Right hindlimb (tissue), 1 donor: Measurements from ENCODE around the gene SLC7A4.
"Not testable (repeated sequence)": the region's sequence is repeated elsewhere in the genome, so short reads cannot be mapped to it uniquely, and the experiment has no call there.

Experiments used
- DNase-seq: peaks from one replicate; pipeline ENCODE4 v3.0.0-alpha.2; 2018

Gene SLC7A4

DNA sequence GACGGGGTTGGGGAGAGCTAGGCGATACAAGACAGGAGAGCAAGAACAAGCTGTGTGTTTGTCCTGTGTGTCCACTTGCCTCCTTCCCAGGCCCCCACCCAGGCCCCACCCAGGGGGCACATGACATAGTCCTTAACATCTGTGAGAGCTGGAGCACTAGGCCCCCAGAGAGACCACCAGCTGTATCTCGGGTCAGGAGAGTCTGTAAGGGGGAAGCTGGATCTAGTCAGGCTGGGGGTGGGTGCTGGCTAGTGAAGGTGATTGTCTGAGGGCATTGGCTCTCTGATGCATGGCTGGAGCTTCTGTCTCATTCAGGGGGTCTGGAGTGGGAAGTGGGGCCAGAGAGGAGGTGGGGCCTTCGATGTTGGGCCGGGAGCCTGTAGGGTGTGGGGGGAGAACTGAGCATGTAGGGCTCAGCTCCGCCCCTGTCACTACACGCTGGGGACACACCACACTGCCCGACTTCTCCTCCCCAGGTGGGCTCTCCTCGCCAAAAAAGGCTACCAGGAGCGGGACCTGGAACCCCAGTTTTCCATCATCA, 16.8 kb downstream of the SLC7A4 start:
- no peak for DNase-seq

DNA sequence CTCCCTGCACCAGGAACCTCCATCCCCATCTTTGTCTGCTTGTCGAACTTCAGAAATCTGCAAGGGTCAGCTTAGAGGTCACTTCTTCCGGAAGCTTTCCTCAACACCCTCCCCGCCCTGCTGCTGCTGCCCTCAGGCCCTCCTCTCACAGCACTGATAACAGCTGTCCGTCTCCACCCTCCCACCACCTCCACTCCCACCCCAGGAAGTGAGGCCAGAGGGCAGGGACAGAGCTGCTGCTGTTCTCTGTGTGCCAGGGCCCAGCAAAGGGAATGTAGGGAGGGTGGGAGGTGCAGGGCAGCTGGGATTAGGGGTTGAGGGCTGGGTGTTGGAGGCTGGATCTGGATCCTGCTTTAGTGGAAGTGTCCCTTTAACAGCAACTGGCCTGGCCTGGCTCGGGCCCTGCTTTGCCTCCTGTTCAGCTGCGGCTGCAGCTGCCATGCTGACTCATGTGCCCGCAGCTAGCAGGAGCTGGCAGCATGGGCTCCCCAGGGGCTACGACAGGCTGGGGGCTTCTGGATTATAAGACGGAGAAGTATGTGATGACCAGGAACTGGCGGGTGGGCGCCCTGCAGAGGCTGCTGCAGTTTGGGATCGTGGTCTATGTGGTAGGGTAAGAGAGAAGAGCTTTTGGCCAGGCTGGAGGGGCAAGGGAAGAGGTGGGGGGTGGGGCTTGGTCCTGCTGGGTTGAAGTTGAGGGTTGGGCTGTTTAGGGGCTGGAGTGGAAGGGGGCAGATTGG, 17.5 kb downstream of the SLC7A4 start, which contains the start of gene P2RX6:
Gene P2RX6, plus strand, starts transcription at position 440 of the 740 bp plus-strand sequence. Its CDS starts 10 bp downstream, at position 450.
- DNase-seq, result peak; percentile 89

DNA sequence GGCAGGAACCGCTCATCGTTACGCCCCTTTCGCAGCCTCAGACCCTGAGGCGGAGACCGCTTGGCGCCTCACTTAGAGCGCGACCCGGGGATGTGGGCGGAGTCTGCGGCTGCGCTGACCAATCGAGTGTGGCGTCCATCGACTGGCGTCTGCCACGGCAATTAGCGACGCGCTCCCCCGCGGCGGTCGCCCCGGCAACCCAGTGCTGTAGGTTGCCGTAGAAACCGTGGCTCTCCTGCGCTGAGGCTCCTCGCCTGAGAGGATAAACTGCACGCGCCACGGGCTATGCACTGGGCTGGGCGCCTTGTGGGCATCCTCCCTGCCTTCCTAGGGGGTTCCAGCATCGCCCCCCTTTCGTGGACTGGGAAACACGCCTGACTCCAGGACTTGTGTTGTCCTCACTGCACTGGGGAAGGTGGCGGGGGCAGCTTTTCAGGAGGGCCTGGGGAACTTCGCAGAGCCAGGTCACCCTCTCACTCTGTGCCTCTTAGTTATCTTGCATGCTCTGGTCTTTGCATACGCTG, 18.1 kb downstream of the SLC7A4 start:
- peak; percentile 95 for DNase-seq

DNA sequence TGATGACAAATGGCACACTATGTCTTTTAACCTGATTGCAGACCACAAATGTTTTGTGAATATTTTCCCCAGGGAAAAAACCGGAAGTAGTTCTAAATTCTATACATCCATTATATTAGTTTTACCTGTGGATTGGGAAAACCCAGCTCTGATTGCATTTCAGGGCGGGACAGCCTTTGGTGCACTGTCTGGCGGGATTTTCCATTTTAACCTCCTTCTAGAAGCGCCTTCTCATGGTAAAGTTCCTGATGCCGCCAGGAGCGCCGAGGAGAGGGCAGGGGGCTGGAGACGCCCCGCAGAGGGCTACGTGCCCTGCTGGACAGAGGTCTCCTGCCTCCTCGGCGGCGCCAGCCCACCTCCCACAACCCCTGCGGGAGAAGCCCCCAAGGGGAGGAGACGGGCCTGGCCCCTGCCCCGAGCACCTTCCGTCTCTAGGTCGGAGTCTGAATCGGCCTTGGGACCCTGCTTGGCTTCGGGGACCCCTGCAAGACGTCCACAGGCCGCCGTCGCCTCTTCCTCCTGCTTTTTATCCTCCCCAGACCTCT, 18.6 kb downstream of the SLC7A4 start:
- DNase-seq, result no peak

DNA sequence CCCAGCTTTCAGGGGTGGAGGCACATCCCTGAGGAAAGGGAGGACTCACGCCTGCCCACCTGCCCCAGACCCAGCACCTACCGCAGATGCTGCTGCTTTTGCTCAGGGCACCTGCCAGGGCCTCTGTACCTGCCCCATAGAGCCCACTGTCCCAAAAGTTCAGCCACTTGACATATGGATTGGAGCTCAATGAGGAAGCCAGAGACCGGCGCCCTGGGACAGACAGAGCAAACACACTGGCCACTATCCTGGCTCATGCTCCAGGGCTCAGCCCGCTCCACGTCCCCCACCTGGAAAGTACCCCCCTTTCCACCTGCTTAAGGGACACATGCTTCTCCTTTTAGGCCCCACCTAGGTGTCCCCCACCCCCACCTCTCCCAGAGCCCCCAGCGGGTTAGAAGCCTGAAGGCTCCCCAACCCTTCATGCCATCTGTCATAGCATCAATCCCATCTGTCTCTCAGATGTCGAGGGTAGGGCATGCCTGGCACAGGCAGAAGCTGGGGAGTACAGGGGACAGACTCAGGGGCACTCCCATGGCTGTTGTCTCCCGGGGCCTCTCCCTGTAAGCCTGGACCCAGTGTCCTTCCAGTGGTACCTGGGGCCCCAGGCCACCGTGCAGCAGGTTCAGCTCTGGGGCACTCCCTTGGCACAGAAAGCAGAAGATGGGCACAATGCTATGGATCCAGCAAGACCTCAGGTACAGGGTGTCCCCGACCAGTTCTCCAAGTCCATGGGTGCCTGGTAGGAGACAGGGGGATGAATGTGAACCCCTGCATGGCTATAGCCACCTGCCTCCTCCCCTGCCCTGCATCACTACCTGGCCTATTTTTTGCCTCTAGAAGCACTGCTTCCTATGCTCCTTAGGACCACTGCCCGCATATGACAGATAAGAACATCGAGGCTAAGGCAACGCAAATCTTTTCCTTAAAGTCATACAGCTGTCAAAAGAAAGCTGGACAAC, 19.6 kb downstream of the SLC7A4 start:
- DNase-seq, result no peak

DNA sequence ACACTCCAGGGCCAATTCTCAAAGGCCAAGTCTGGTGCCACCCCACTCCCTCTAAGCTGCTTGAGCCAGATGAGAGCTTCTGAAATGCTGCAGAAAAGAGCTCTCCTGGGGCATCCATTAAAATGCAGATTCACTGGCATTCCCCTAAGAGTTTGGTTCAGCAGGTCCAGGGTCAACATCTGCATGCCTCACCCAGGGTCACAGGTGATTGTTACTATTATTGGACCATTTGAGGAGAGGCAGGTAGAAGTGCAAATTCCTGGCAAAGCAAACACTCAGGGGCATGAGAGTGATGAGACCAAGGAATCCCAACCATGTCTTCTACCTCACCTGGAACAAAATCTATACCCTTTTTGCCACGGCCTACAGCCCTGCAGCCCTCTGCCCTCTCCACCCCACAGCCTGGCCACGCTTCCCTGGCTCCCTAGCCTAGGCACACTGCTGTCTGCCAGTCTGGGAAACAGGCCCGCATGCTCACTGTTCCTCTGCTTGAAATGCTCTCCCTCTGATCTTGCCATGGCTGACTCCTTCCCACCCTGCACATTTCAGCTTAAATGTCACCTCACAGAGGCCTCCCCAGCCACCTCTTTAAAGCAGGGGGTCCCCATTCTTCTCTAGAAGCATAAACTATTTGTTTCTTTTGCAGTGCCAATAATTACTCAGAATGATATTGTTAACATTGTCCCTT, 21.8 kb downstream of the SLC7A4 start:
- no peak for DNase-seq

DNA sequence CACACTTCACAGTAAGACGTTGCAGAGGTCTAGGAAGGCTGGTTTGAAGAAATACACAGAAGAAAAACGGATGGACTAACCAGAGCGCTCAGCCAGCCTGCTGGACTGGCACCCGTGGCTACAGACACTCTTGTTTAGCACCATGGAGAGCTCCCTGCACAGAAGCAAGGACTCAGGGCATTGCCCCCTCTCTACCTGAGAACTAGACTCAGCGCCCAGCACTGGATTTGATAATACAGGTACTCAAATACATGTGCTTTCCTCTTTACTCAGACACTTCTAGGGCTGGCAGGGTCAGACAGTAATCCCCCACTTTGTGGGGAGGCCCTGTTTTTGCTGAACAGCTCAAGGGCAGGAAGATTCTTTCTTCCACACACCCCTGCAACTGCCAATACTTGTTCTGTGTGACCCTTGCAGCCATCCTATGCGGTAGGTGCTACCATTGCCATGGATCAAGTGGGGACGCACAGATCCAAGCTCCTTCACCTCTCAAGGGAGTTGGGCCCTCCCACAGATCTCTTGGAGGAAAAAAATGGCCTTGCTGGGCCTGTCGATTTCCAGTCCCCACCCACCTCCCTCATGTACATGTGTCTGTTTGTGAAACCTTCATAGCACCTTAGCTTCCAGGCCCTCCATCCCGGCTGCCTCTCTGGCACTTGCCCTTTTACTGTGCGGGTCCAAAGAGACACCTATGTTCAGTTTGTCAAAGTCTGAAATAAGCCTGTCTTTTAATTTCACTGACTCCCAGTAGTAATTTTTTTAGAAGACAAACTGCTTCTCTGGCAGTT, 22.5 kb downstream of the SLC7A4 start:
- no peak for DNase-seq

DNA sequence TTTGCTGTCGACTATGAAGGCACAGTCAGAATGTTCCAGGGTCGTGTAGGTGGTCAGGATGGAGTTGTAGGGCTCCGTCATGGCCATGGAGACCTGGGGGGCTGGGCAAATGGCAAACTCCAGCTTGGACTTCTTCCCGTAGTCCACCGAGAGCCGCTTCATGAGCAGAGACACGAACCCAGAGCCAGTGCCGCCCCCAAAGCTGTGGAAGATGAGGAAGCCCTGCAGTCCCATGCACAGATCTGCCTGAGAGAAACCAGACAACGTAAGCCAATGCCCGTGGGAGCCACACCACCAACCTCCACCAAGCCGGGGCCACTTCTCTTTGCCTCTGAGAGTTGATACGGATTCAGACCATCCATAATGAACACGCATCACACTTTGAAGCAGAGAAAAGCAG, 23.2 kb downstream of the SLC7A4 start:
- DNase-seq, result not testable (repeated sequence)

DNA sequence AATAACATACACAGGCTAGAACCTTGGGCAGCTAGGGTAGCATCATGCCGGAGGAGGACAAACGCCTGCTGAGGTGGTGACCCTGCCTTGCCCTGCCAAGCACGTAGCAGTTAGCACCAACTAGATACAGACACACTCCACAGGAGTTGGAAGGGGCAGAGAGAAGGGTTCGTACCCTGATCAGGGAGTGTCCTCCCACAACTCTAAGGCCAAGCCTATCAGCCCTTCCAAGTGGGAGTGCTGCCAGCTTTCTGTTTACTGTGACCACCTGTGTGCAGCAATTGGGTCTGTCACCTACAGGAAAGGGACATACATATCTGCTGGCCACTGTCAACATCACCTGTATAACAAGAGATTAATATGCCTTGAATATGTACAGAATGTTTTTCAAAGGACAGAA, 28.6 kb downstream of the SLC7A4 start:
- DNase-seq, result no peak

DNA sequence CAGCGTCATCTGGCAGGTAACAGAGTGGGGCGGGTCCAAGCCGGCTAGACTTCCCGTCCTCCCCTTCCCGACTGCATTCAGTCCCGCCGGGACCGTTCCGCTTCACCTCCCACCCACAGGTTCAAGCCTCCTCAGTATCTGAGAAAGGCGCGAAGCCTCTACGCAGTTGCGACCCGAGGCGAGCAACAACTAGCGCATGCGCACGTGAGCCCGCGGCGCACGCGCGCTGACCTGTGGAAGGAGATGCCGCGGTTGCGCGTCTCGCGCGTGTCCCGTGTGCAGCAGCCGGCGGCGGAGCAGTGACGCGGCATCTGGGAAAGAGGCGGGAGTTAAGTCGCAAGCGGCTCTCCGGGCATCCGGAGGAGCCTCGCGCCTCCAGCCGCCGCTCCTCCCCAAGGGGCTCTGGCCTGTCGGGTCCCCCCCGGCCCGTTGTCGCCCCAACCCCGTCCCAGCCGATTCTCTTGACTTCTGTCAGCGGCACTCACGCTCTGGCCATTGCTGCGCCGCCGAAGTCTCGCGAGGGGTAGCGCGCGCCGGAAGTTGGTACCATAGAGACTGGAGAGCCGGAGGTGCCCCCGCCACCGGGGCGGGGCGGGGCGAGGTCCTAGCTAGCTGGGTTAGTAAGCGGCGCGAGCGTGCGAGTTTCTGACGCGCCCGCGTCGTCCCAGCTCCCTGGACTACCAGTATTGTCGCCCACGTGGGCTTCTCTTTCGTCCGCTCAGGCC, 30.6 kb downstream of the SLC7A4 start, which contains the start of gene THAP7:
Gene THAP7, minus strand, starts transcription at position 518 of the 725 bp plus-strand sequence. Its CDS starts 207 bp downstream, at position 311.
- DNase-seq, result peak; percentile 97

DNA sequence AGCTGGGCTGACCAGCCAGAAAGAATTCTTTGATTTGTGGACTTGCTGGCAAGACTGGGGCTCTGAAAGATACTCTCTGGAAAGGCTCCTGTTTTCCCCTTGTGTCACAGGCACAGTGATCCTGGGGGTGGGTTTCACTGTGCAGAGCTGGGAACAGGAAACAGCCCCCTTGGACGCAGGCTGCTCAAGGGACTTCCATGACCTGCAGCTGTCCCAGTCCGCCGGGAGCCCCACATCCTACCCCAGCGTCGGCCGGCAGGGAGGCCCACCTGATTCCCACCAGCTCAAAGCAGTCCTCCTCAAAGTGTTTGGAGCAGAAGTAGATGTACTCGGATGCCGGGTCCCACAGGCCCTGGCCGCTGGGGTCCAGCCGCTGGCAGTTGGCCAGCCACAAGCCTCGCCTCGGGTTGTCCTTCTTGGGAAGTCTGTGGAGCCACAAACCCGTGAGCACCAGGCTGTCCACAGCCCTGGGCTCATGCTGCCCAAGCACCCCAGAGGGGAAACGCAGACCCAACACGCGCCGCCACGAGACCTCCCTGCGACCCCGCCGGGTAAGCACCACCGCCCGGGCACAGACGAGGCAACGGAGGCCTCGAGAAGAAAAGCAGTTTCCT, 31.3 kb downstream of the SLC7A4 start:
- DNase-seq, result no peak

DNA sequence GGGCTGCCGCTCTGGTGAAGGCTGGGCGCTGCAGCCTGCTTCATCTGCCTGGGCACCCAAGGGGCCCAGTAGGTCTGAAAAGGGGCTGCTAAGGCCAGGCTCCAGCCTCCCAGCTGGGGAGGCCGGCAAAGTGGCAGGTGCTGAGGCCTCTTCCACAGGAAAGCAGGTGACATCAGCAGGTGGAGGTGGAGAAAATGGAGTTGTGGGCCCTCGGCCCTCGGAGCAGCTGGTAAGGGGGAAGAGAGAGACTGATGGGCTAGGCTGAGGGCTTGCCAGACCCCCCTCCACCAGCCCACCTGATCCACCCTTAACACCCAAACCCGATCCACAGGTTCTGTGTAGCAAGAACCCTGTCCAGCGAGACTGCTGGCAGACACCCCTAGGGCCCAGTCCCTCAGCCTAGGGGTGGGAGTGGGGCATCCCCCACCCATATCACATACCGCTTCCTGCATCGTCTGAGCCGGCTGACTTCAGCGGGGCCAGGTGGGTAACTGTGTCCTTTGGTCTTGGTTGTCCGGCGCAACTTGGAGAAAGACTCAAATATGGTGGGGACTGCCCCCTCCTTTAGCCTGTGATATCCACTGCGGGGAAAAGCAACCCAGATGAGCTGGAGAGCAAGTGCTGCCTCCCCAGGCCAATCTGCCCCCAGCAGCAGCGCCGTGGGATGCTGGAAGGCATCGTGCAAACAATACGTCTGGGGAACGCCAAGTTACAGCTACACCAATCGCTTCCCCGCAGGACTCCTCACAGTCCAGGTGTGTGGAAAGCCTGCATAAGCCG, 32.0 kb downstream of the SLC7A4 start:
- DNase-seq, result no peak

DNA sequence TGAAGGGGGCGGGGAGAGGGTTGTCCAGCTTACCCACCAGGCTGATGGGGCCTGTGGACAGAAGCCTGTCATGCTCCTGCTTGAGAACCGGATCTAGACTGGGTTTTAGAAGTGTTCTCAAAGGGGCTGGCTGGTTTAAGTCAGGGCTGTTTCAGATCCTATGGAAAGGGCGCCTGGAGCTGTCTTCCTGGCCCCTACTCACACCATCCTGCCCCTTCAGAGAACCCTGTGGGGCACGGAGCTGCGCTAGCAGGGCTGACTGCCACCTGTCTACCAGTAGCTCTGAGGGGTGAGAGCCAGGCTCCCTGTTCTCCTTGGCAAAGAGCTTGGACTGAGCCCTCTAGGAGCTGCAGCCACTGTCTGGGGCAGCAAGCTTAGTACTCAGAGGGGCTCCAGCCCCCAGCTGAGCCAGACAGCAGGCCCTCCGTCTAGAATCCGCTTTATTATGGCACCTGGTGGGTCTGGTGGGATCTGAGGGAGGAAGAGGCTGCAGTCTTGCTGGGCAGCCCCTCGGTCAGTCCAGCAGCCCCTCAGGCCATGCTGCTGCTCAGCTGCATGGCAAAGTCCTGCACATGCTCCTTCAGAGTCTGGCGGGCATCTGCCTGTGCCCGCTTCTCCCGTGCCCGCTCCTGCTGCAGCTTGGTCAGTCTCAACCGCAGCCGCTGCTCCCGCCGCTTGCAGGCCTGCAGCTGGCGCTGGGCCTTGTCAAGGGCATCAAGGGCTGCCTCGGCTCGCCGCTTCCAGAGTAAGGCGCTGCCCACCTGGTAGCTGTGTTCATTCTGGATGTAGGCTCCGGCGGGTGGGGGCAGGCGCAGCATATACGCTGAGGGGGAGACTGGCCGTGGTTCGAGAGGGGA, 32.8 kb downstream of the SLC7A4 start:
- no peak for DNase-seq

DNA sequence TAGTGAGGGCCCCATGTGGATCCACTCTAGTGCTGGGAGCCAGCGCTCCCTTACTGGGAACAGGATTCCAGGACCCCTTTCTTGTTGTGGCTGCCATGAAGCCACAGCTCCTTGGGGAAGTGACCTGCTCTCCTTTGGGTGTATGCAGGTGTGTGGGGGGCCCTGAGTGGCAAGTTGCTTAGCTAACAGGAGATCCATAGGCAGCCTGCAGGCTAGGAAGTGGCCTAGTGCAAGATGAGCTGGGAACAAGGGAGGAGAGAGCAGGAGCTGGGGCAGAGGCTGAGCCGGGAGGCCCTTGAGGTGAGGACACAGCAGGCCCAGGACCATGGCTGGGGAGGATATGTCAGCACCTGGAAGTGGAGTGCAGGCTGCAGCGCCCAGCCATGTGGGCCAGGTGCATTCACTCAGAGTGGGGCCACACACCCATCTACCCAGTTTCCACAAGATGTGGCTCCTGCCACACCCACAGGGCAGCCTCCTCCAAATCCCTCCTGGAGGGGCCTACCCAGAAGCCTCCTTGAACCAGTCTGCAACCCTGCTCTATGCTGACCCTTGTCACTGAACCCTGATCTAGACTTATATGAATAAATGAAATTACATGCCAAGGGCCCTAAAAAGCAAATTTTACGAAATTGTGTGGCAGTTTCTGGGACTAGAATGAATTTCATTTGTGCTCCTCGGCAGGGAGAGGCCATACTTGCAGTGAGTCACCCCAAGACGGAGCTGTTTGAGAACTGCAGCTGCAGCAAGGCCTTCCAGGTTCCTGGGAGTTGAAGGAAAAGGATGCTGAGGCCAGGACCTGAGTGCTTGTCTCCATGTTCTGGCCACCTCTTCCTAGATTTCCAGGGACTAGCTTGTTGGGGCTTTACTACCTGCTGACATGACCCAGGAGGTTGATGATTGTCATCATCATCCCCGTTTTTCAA, 33.7 kb downstream of the SLC7A4 start:
- DNase-seq, result no peak

DNA sequence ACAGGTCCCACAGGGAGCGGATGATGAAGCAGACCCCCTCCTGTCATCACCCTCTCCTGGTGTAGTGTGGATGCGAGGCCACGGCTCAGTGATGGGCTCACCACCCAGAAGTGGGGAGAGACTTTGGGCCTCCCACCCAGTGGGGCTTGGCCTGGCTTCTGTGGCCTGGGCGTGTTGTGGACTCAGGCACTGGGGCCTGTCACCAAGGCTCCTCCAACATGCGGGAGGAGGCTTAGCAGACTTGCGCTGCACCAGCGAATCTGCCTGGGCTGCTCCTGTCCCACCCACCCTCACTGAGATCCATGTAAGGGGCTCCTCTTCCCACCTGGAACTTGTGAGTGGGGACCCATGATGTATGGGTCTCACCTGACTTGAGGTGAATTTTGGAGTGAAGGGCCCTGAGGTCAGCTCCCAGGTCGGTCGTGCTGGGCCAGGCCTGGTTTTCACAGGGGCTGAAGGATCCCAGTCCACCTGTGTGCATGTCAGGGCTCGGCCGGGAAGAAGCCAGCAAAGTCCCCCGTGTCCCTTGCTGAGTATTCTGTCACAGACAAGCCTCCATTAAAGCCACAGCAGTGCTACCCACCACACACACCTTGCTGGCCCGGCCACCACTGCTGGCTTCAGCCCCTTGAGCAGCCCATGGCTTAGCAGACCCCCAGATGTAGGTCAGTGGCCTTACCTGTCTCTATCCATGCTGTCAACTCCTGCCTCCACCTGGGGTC, 34.7 kb downstream of the SLC7A4 start:
- DNase-seq, result no peak
